SH-SY5Y (cell line): ENCODE measurements around the gene SYPL1.

ENCODE experiments used
- GATA2 ChIP-seq: IDR thresholded peaks from 2 replicates; pipeline ENCODE4 v1.6.1; 2011; ENCODE audit warnings: mild to moderate bottlenecking, low read depth, low read length
- GATA3 ChIP-seq: IDR thresholded peaks from 2 replicates; pipeline ENCODE4 v1.6.1; 2011; ENCODE audit warnings: low read depth, mild to moderate bottlenecking, low read length, moderate library complexity

GRCh38 chr7:106121189-106121810 is 9.2 kb upstream of the SYPL1 start:
- no peak for TF ChIP-seq GATA3
- no peak for TF ChIP-seq GATA2
